Activated naive CD8-positive, alpha-beta T cell treated with anti-CD3 and anti-CD28 coated beads, Interleukin-2, amount 50 U/mL, for 16 hours (primary cell): Measurements from ENCODE around the gene EPG5.

Experiments used
- DNase-seq: peaks from one replicate; pipeline ENCODE4 v3.0.0-alpha.2; 2020; ENCODE audit warnings: low read depth, low spot score

Gene EPG5

DNA sequence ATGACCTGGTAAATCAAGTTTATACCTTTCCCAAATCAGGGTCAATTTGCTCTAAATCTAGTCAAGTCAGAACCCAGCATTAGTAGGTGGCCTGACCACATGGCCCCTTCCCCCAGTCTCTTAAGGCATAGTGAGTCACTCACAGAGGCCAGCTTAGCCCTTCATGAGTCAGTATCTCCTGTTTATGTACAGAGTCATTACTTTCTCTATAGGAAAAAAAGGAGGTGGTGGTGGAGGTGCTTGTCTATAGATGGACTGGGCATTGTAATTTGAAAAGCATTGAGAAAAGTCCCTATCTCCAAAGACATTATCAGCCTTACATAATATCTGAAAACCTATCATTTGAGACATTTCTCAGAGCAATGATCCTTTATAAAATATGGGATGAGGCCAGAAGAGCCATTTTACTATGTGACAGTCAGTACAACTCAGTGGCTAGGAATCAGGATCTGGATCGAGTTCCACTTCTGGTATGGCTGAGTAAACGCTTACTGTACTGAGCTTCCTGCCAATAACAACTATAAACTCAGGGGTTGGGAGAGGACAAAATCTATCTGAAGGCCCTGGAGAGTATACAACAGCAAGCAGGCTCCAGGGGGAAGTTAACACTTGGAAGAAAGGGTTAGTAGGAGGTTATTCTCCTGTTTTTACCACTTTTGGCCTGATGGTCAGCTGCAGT is 164.2 kb downstream of the EPG5 start:
- no peak for DNase-seq

DNA sequence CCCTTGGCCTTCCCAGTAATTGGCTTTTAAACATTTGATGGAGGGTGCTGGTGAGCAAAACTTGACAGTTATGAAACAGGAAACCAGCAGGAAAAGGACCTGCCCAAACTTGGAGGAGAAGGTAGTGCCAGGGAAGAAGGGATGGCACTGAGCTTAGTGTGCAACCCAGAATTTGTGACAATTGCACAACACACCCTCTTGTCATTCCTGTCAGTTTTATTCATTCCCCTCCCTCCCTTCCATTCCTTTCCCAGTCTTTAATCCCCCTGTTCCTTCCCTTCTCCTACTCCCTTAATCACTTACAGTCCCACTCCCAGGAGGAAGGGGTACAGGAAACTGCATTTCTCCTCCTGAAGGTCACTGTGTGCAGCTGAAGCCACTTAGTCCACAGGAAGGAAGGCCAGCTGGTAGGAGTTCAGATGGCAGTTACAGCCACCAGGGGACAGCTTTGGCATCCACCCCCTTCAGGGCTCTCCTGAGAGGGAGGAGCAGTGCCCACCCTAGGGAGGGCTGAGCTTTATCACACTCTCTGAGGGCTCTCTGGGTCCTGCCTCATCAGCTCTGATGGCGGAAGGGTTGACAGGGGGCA is 165.6 kb downstream of the EPG5 start:
- no peak for DNase-seq
